A673 (cell line): Measurements from ENCODE around the gene VTI1A. TPM values are rescaled to one million over a fixed set of nuclear protein-coding genes. Genes with fewer than 3 reads are reported as not detected.

Source experiments
- BruUV-seq: library from RNA; stranded (reverse); fragments of 400-500 nt; replicated peaks from 2 replicates; lab custom pipeline; 2021; lab: Mats Ljungman, UMichigan
- CTCF ChIA-PET: fragments of 300-600 bp; sonication (Branson Sonifier 250); formaldehyde crosslinking; loops from one replicate; lab custom pipeline; 2022; ENCODE audit warnings: antibody characterized with exemption; lab: Charles Lee
- POLR2A ChIA-PET: fragments of 300-600 bp; sonication (Branson Sonifier 250); formaldehyde crosslinking; loops from one replicate; lab custom pipeline; 2022; ENCODE audit warnings: antibody characterized with exemption; ENCODE audit not compliant: low non-redundant PET; lab: Charles Lee
- DNase-seq: peaks from one replicate; pipeline ENCODE4 v3.0.0-alpha.2; 2015; ENCODE audit warnings: low spot score
- H3K27ac ChIP-seq: fragments of 200-600 bp; sonication (generic); 2 replicates; pipeline ENCODE4 v1.5.1; 2016; ENCODE audit warnings: mixed run types, low read depth, mild to moderate bottlenecking, mixed read lengths, antibody characterized with exemption, low read length; ENCODE audit not compliant: poor library complexity, severe bottlenecking
- H3K27me3 ChIP-seq: fragments of 200-600 bp; sonication (generic); replicated peaks from 2 replicates; pipeline ENCODE4 v1.6.1; 2017; ENCODE audit warnings: mixed run types, low read depth, mild to moderate bottlenecking, mixed read lengths, antibody characterized with exemption, low read length; ENCODE audit not compliant: insufficient read depth, poor library complexity
- H3K36me3 ChIP-seq: fragments of 200-600 bp; sonication (generic); 2 replicates; pipeline ENCODE4 v1.6.1; 2016; ENCODE audit warnings: mixed run types, mild to moderate bottlenecking, mixed read lengths, antibody characterized with exemption, low read length; ENCODE audit not compliant: insufficient read depth, poor library complexity, severe bottlenecking
- H3K4me1 ChIP-seq: fragments of 200-600 bp; sonication (generic); 2 replicates; pipeline ENCODE4 v1.6.1; 2017; ENCODE audit warnings: mixed run types, mild to moderate bottlenecking, mixed read lengths, antibody characterized with exemption, low read length; ENCODE audit not compliant: insufficient read depth, poor library complexity, severe bottlenecking
- H3K4me3 ChIP-seq: fragments of 200-600 bp; sonication (generic); 2 replicates; pipeline ENCODE4 v1.5.1; 2016; ENCODE audit warnings: low read depth, mixed run types, mild to moderate bottlenecking, mixed read lengths, low read length; ENCODE audit not compliant: poor library complexity, severe bottlenecking
- H3K9me3 ChIP-seq: fragments of 200-600 bp; sonication (generic); 2 replicates; pipeline ENCODE4 v1.6.1; 2016; ENCODE audit warnings: mixed run types, low read depth, mild to moderate bottlenecking, mixed read lengths, antibody characterized with exemption, low read length; ENCODE audit not compliant: poor library complexity, severe bottlenecking
- CTCF ChIP-seq: fragments of 300-800, 200-600 bp; sonication (generic); conservative IDR thresholded peaks from 2 replicates; pipeline ENCODE4 v1.5.1; 2017; ENCODE audit warnings: low read depth, mild to moderate bottlenecking, antibody characterized with exemption, low read length, moderate library complexity, mixed read lengths
- EZH2 ChIP-seq: fragments of 200-600 bp; sonication (generic); IDR thresholded peaks from 2 replicates; pipeline ENCODE4 v1.6.1; 2017; ENCODE audit warnings: borderline replicate concordance, low read depth, mild to moderate bottlenecking, mixed read lengths, antibody characterized with exemption, low read length; ENCODE audit not compliant: poor library complexity, severe bottlenecking
- intact Hi-C: fragments of 100-400 bp; cut with micrococcal nuclease; formaldehyde crosslinking; loops from one replicate; pipeline ENCODE4 v1.10.0; 2022; ENCODE audit not compliant: unreplicated experiment
- total RNA-seq: library from RNA; stranded (reverse); gene quantifications from 2 replicates; pipeline ENCODE4 v1.2.3, GENCODE V29; 2021

Gene VTI1A
- total RNA-seq, 1 experiment from 2014 or later: 38.7 TPM

- H3K36me3 ChIP-seq: no peaks in the 10 kb centered on the region
- intact Hi-C loops: no loop called here
- H3K9me3 ChIP-seq: no peaks in the 10 kb centered on the region
- DNase-seq: peak; percentile 6
- no peak for TF ChIP-seq EZH2
- TF ChIP-seq CTCF: no peak
- POLR2A ChIA-PET: no interaction called here
- no TSS peak for BruUV-seq
- CTCF ChIA-PET: no interaction called here
- no peak overlapping the region for H3K4me3 ChIP-seq
- no peak overlapping the region for H3K27ac ChIP-seq
- H3K27me3 ChIP-seq: no peaks in the 10 kb centered on the region
- H3K4me1 ChIP-seq: peaks cover 10% of the 10 kb centered on the region
These were observed 224.7 kb downstream of the VTI1A start for GRCh38 chr10:112671743-112672142.

- TF ChIP-seq CTCF (no peak), EZH2 (no peak)
- POLR2A ChIA-PET: no interaction called here
- Histone ChIP-seq H3K9me3 (no peaks in the 10 kb centered on the region), H3K27ac (no peak overlapping the region), H3K27me3 (no peaks in the 10 kb centered on the region), H3K4me3 (no peak overlapping the region), H3K36me3 (no peaks in the 10 kb centered on the region), H3K4me1 (peaks cover 10% of the 10 kb centered on the region)
- intact Hi-C loops: no loop called here
- BruUV-seq: no TSS peak
- no peak for DNase-seq
- CTCF ChIA-PET: no interaction called here
These were observed 225.7 kb downstream of the VTI1A start for GRCh38 chr10:112672706-112673105.

GRCh38 chr10:112675560-112676083 is 228.6 kb downstream of the VTI1A start:
- BruUV-seq: no TSS peak
- H3K27me3 ChIP-seq: no peaks in the 10 kb centered on the region
- intact Hi-C loops: no loop called here
- CTCF ChIA-PET: no interaction called here
- DNase-seq: no peak
- TF ChIP-seq CTCF (no peak), EZH2 (no peak)
- no peak overlapping the region for H3K27ac ChIP-seq
- H3K4me3 ChIP-seq: no peak overlapping the region
- POLR2A ChIA-PET: no interaction called here
- H3K36me3 ChIP-seq: no peaks in the 10 kb centered on the region
- H3K9me3 ChIP-seq: no peaks in the 10 kb centered on the region
- H3K4me1 ChIP-seq: peaks cover 6% of the 10 kb centered on the region
